ENCODE results near the gene PPP1R1C.

PPP1R1C gene

DNA sequence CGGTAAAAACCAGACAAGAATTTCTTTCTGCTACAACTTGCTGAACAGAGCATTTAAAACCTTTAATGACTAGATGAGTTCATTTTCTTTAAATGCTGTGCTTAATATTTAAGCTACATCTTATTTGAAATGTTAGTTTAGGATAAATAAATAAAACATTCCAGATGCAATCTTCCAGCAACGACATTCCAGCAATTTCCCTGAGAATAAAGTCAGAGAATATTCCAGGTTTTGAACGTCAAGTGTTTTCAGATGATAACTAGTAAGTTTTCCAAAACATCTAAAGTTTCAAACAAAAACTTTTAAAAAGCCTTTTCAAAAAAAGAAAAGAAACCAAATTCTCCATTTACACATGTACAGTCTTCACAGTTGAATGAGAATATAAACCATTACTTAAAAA, 104.8 kb downstream of the PPP1R1C start:
- no peak overlapping the region for H3K4me3 ChIP-seq (ENCODE audit: low read depth, low read length)
- TF ChIP-seq, protein P1, sequence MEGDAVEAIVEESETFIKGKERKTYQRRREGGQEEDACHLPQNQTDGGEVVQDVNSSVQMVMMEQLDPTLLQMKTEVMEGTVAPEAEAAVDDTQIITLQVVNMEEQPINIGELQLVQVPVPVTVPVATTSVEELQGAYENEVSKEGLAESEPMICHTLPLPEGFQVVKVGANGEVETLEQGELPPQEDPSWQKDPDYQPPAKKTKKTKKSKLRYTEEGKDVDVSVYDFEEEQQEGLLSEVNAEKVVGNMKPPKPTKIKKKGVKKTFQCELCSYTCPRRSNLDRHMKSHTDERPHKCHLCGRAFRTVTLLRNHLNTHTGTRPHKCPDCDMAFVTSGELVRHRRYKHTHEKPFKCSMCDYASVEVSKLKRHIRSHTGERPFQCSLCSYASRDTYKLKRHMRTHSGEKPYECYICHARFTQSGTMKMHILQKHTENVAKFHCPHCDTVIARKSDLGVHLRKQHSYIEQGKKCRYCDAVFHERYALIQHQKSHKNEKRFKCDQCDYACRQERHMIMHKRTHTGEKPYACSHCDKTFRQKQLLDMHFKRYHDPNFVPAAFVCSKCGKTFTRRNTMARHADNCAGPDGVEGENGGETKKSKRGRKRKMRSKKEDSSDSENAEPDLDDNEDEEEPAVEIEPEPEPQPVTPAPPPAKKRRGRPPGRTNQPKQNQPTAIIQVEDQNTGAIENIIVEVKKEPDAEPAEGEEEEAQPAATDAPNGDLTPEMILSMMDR (IDR thresholded peaks at IDR 0.05; ENCODE audit: low read depth, low read length) = no peak

DNA sequence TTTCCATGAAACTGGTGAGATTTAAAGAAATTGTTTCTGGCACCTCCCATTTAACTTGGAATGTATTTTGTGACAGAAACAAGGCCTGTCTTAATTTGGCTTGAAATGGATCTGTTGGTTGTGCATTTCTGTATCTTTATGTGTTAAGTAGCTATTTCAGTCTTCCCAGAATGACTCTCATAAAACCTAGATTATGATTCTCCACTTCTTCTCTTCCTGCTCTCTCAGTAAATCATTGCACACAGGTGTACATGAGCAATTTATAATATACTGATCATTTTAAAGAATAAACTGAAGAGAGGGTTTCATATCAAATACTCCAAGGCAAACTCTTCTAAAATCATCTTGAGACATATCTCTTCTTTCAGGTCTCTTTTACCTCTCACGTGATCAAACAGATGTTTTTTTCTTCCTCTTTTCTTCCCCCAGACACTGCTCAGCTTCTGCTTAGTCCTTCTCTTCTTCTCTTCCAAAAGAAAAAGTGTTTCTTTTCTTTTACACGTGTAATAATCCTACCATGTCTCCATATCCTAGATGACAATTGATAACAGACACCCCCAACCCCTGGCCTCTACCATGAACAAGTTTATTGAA, 112.0 kb downstream of the PPP1R1C start:
- H3K4me3 ChIP-seq (ENCODE audit: low read depth, low read length) = no peak overlapping the region
- TF ChIP-seq, protein P1 (IDR thresholded peaks at IDR 0.05; ENCODE audit: low read depth, low read length) = no peak

DNA sequence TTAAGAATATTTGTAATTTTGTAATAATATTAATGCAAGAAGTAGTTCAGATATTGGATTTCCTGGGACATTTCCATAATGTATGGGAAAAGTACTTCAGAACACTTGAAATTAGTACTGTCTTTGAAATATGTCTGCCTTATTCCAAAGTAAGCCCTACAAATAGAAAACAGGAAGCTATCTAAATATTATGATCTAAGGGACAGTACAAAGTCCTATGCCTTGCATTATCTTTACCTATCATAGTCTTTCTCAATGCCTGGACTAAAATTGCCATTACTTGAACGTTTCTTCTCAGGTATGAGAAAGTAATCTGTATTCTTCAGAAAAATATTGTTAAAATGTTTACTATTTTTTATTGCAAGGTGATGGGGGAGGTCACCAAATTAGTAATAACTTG, 113.0 kb downstream of the PPP1R1C start:
- H3K4me3 ChIP-seq (ENCODE audit: low read depth, low read length) = no peak overlapping the region
- TF ChIP-seq, protein P1 (IDR thresholded peaks at IDR 0.05; ENCODE audit: low read depth, low read length) = no peak

DNA sequence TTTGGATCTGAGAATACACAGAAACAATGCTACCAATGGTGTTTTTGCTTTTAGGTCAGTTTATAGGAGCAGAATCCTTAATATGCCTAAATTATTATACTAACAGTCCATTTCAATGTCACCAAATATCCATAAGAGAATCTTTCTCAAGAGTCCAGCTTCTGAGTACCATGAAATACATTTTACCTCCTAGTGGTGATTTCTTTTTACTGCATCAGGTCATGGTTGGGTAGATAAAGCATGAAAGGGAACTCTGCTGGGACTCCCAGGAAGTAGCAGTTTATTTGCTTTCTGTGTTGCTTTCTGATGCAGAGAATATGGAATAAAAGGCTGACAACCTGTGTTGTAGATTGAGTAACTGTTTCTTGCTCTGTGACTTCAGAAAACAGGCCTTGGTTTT, 115.6 kb downstream of the PPP1R1C start:
- TF ChIP-seq, protein P1 (IDR thresholded peaks at IDR 0.05; ENCODE audit: low read depth, low read length) = no peak
- H3K4me3 ChIP-seq (ENCODE audit: low read depth, low read length) = no peak overlapping the region

DNA sequence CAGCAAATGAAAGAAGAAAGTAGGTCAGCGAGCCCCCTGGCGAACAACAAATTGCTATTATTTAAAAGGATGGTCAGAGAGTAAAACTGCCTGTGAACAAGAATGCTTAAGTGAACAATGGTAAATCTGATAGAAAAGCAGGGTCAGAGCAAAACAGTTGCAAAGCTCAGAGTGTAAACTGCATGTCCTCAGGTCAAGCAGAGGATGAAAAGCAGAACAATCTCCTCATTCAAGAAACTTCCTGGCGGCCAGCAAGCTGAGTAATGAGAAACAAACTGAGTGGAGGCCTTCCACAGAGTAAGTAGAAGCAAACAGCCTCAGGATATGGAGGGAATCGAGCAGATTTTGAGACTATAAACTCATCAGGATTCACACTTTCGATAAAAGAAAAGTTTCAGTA, 117.9 kb downstream of the PPP1R1C start:
- H3K4me3 ChIP-seq (ENCODE audit: low read depth, low read length) = no peak overlapping the region
- TF ChIP-seq, protein P1 (IDR thresholded peaks at IDR 0.05; ENCODE audit: low read depth, low read length) = no peak

DNA sequence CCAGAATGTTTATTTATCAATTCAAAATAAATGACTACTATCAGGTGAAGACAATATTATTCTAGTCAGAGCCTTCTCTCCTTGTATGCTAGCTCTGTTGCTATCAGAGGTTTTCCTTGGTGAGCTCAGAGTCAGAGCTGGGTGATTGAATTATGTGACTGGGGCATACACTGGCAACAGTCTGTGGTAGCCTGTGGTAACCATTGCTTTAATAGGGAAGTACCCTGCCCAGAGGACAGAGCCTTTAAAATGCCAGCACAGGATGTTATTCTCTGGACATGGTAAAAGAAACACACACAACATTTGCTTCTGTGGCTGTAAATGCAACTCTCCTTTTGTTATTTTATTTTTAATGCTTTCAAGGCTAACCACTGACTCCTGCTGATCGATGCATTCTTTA, 124.7 kb downstream of the PPP1R1C start:
- TF ChIP-seq, protein P1 (IDR thresholded peaks at IDR 0.05; ENCODE audit: low read depth, low read length) = no peak
- H3K4me3 ChIP-seq (ENCODE audit: low read depth, low read length) = no peak overlapping the region

DNA sequence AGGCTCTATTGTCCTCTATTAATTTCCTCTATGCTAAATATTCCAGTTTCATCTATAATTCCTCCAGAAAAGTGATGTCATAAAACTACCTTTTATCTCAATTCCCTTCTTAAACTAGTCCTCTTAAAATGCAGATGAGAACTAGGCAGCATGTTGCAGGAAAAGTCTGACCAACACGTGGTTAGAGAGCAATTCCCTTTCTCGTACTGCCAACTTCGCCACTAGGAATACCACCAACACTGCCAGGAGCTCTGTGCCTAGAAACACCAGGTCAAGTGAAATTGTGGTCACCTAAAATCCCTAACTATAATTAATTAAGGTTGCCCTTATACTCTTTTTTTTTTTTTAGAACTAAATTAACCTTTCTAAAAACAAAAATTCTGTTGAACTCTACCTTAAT, 127.7 kb downstream of the PPP1R1C start:
- TF ChIP-seq, protein P1 (IDR thresholded peaks at IDR 0.05; ENCODE audit: low read depth, low read length) = no peak

More for the DNA sequence above, 127.7 kb downstream of the PPP1R1C start:
- H3K4me3 ChIP-seq (ENCODE audit: low read depth, low read length) = no peak overlapping the region

All from WI38 (cell line).